Neural crest cell (in vitro differentiated cells): Measurements from ENCODE around the gene CTNS. TPM values are rescaled to one million over a fixed set of nuclear protein-coding genes. Genes with fewer than 3 reads are reported as not detected.
A peak's percentile ranks its signal among the peaks of the same experiment; 100 is the strongest.

Experiments used
- DNase-seq: peaks from one replicate; pipeline ENCODE4 v3.0.0; 2021; ENCODE audit warnings: low read depth, mixed read lengths, low spot score
- H3K27ac Mint-ChIP-seq: one replicate; pipeline ENCODE4 v1.8.0; 2021; ENCODE audit warnings: mild to moderate bottlenecking, mixed read lengths; ENCODE audit not compliant: unreplicated experiment
- H3K27me3 Mint-ChIP-seq: 2 replicates; pipeline ENCODE4 v1.8.0; 2021; ENCODE audit warnings: low read depth, mild to moderate bottlenecking, mixed read lengths
- H3K36me3 Mint-ChIP-seq: 2 replicates; pipeline ENCODE4 v1.8.0; 2021; ENCODE audit warnings: low read depth, mild to moderate bottlenecking, mixed read lengths
- H3K4me1 Mint-ChIP-seq: 2 replicates; pipeline ENCODE4 v1.8.0; 2021; ENCODE audit warnings: mixed read lengths
- H3K4me3 Mint-ChIP-seq: one replicate; pipeline ENCODE4 v1.8.0; 2021; ENCODE audit warnings: mild to moderate bottlenecking, mixed read lengths
- H3K9me3 Mint-ChIP-seq: 2 replicates; pipeline ENCODE4 v1.8.0; 2021; ENCODE audit warnings: mixed read lengths
- total RNA-seq: library from RNA; stranded (reverse); gene quantifications from 2 replicates; pipeline ENCODE4 v1.2.1, GENCODE V29; 2021
- TF ChIP-seq, protein P1 (sequence below): fragments of 200-600 bp; sonication (generic); conservative IDR thresholded peaks from 2 replicates; pipeline ENCODE4 v1.5.0; 2021; ENCODE audit warnings: antibody characterized with exemption, mild to moderate bottlenecking

CTNS gene
- total RNA-seq, 1 donor from 2014 or later, result 17.4 TPM

- Mint-ChIP-seq H3K36me3 (no peaks in the 10 kb centered on the region), H3K27ac (no peak overlapping the region), H3K4me3 (no peak overlapping the region), H3K27me3 (no peaks in the 10 kb centered on the region), H3K9me3 (no peaks in the 10 kb centered on the region), H3K4me1 (peaks cover 10% of the 10 kb centered on the region)
- TF ChIP-seq, protein P1, sequence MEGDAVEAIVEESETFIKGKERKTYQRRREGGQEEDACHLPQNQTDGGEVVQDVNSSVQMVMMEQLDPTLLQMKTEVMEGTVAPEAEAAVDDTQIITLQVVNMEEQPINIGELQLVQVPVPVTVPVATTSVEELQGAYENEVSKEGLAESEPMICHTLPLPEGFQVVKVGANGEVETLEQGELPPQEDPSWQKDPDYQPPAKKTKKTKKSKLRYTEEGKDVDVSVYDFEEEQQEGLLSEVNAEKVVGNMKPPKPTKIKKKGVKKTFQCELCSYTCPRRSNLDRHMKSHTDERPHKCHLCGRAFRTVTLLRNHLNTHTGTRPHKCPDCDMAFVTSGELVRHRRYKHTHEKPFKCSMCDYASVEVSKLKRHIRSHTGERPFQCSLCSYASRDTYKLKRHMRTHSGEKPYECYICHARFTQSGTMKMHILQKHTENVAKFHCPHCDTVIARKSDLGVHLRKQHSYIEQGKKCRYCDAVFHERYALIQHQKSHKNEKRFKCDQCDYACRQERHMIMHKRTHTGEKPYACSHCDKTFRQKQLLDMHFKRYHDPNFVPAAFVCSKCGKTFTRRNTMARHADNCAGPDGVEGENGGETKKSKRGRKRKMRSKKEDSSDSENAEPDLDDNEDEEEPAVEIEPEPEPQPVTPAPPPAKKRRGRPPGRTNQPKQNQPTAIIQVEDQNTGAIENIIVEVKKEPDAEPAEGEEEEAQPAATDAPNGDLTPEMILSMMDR, result no peak
- DNase-seq, result no peak
Observed at GRCh38 chr17:3645310-3645709, 8.8 kb downstream of the CTNS start.

DNA sequence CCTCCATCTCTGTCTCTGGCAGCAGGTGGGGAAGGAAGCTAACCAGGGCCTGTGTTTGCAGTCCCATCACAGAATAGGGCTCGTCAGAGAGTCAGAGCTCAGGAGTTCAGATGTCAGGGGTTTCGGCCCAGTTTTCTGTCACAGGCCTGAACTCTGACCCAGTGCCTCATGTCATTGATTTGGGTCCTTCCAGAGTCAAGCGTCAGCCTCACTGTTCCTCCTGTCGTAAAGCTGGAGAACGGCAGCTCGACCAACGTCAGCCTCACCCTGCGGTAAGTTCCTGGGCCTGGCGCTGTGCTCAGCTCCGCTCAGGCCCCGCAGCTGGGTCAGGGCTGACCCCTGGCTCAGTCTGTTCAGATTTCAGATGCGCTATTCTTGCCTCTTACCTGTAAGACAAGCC, 10.7 kb downstream of the CTNS start:
- Mint-ChIP-seq H3K36me3 (no peaks in the 10 kb centered on the region), H3K27me3 (no peaks in the 10 kb centered on the region), H3K27ac (no peak overlapping the region), H3K9me3 (no peaks in the 10 kb centered on the region), H3K4me1 (peaks cover 10% of the 10 kb centered on the region), H3K4me3 (no peak overlapping the region)
- no peak for DNase-seq
- TF ChIP-seq, protein P1, result no peak

- peak overlapping the region; percentile 72 for H3K27ac Mint-ChIP-seq
- no peaks in the 10 kb centered on the region for H3K9me3 Mint-ChIP-seq
Observed at GRCh38 chr17:3647769-3648555, 11.4 kb downstream of the CTNS start.

GRCh38 chr17:3655766-3656165, 19.2 kb downstream of the CTNS start:
- H3K27ac Mint-ChIP-seq, result peak overlapping the region; percentile 19
- DNase-seq, result no peak
- H3K9me3 Mint-ChIP-seq, result no peaks in the 10 kb centered on the region
- no peaks in the 10 kb centered on the region for H3K4me1 Mint-ChIP-seq
- H3K27me3 Mint-ChIP-seq, result no peaks in the 10 kb centered on the region
- no peaks in the 10 kb centered on the region for H3K36me3 Mint-ChIP-seq
- H3K4me3 Mint-ChIP-seq, result no peak overlapping the region
- TF ChIP-seq, protein P1, result no peak

More at GRCh38 chr17:3647769-3648555, 11.4 kb downstream of the CTNS start:
- peaks cover 10% of the 10 kb centered on the region for H3K4me1 Mint-ChIP-seq
- H3K36me3 Mint-ChIP-seq, result no peaks in the 10 kb centered on the region
- no peaks in the 10 kb centered on the region for H3K27me3 Mint-ChIP-seq
- peak overlapping the region; percentile 48 for H3K4me3 Mint-ChIP-seq
- TF ChIP-seq, protein P1, result peak; percentile 66
- peak; percentile 70 for DNase-seq

GRCh38 chr17:3656353-3656752, 19.8 kb downstream of the CTNS start:
- Mint-ChIP-seq H3K36me3 (no peaks in the 10 kb centered on the region), H3K9me3 (no peaks in the 10 kb centered on the region), H3K27me3 (no peaks in the 10 kb centered on the region), H3K4me3 (peak overlapping the region; percentile 34), H3K4me1 (no peaks in the 10 kb centered on the region), H3K27ac (no peak overlapping the region)
- TF ChIP-seq, protein P1, result no peak
- DNase-seq, result no peak
